ENCODE results near the gene ACTR8. TPM values are rescaled to one million over a fixed set of nuclear protein-coding genes. Genes with fewer than 3 reads are reported as not detected.
A peak's percentile ranks its signal among the peaks of the same experiment; 100 is the strongest.

Gene ACTR8
- total and polyA plus RNA-seq, 2 of the 13 experiments (the other 11 are each of a cell fraction or from before 2014, with no cell fraction given), result 15.5 to 29.0 TPM

DNA sequence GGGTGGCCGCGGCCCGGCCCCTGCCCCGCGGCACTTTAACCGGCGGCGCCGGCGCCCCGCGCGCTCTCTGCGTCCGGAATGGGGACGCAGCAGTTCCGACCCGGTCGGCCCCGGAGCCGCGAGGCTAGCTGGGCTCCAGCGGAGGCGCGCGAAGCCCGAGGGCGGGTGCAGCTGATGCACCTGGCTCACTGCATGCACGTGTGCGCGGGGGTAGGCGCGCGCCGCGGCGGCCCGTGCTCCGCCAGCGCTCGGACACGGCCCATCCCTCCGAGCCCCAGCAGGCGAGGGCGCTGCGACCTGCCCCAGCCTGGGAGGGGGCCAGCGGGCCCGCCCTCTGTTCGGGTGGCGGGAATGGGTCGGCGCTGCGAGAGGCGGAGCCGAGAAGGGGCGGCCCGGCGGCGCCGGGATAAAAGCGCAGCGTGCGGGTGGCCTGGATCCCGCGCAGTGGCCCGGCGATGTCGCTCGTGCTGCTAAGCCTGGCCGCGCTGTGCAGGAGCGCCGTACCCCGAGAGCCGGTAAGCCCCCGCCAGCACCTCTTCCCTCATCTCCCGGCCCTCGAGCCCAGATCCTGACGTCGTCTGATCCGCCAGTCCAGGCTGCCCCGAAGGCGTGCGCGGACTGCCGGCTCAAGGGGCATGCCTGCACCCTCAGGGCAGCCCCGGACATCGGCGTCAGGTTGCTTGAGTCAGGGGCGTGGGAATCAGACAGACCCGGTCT, 35.7 kb downstream of the ACTR8 start, which contains the start of the genes CHDH and IL17RB (continued):
- TF ChIP-seq, protein P1, sequence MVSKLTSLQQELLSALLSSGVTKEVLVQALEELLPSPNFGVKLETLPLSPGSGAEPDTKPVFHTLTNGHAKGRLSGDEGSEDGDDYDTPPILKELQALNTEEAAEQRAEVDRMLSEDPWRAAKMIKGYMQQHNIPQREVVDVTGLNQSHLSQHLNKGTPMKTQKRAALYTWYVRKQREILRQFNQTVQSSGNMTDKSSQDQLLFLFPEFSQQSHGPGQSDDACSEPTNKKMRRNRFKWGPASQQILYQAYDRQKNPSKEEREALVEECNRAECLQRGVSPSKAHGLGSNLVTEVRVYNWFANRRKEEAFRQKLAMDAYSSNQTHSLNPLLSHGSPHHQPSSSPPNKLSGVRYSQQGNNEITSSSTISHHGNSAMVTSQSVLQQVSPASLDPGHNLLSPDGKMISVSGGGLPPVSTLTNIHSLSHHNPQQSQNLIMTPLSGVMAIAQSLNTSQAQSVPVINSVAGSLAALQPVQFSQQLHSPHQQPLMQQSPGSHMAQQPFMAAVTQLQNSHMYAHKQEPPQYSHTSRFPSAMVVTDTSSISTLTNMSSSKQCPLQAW (CRISPR knock-in tag; IDR thresholded peaks at IDR 0.05), result peak; percentile 57
- peak; percentile 65; the same call in 1 of the 2 replicates for TF ChIP-seq ZBTB20 (CRISPR knock-in tag; IDR thresholded peaks at IDR 0.05; ENCODE audit: borderline replicate concordance, low read depth)
- no peak for TF ChIP-seq ZC3H4 (CRISPR knock-in tag; IDR thresholded peaks at IDR 0.05; ENCODE audit: borderline replicate concordance)
- TF ChIP-seq SMARCC2 (IDR thresholded peaks at IDR 0.05), result no peak
- TF ChIP-seq POLR2AphosphoS5 (IDR thresholded peaks at IDR 0.05; ENCODE audit: low read depth, low read length), result peak; percentile 96
- no peak for TF ChIP-seq ZNF333 (CRISPR knock-in tag; IDR thresholded peaks at IDR 0.05; ENCODE audit: borderline replicate concordance)
- TF ChIP-seq, protein P2, sequence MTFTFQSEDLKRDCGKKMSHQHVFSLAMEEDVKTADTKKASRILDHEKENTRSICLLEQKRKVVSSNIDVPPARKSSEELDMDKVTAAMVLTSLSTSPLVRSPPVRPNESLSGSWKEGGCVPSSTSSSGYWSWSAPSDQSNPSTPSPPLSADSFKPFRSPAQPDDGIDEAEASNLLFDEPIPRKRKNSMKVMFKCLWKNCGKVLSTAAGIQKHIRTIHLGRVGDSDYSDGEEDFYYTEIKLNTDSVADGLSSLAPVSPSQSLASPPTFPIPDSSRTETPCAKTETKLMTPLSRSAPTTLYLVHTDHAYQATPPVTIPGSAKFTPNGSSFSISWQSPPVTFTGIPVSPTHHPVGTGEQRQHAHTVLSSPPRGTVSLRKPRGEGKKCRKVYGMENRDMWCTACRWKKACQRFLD (CRISPR knock-in tag; IDR thresholded peaks at IDR 0.05; ENCODE audit: borderline replicate concordance), result no peak; the same call in 1 of the 2 replicates
- TF ChIP-seq ATRX (CRISPR knock-in tag; IDR thresholded peaks at IDR 0.05; ENCODE audit: borderline replicate concordance), result no peak
- no peak for TF ChIP-seq HHEX (CRISPR knock-in tag; IDR thresholded peaks at IDR 0.05)
- TF ChIP-seq ZNF33B (CRISPR knock-in tag; IDR thresholded peaks at IDR 0.05), result no peak; the same call in 1 of the 2 replicates
- no peak for TF ChIP-seq ZNF20 (CRISPR knock-in tag; IDR thresholded peaks at IDR 0.05)
- TF ChIP-seq MTF2 (CRISPR knock-in tag; IDR thresholded peaks at IDR 0.05; ENCODE audit: borderline replicate concordance), result 0 out of 2 replicates have a peak, but pooled peaks have one; percentile 28
- TF ChIP-seq FOXK2 (IDR thresholded peaks at IDR 0.05), result no peak
- peak; percentile 82 for TF ChIP-seq ZC3H13 (CRISPR knock-in tag; IDR thresholded peaks at IDR 0.05)
- TF ChIP-seq RXRB (CRISPR knock-in tag; IDR thresholded peaks at IDR 0.05; ENCODE audit: borderline replicate concordance), result no peak
- TF ChIP-seq JUND (CRISPR knock-in tag; IDR thresholded peaks at IDR 0.05), result 0 out of 2 replicates have a peak, but pooled peaks have one; percentile 40
- TF ChIP-seq ZNF792 (CRISPR knock-in tag; IDR thresholded peaks at IDR 0.05), result peak; percentile 91
- TF ChIP-seq ZSCAN21 (CRISPR knock-in tag; IDR thresholded peaks at IDR 0.05; ENCODE audit: borderline replicate concordance), result peak; percentile 98
- peak; percentile 18; the same call in 1 of the 2 replicates for TF ChIP-seq ZNF232 (CRISPR knock-in tag; IDR thresholded peaks at IDR 0.05; ENCODE audit: borderline replicate concordance)
- TF ChIP-seq ZBTB1 (CRISPR knock-in tag; IDR thresholded peaks at IDR 0.05; ENCODE audit: borderline replicate concordance), result no peak
- TF ChIP-seq, protein P3, sequence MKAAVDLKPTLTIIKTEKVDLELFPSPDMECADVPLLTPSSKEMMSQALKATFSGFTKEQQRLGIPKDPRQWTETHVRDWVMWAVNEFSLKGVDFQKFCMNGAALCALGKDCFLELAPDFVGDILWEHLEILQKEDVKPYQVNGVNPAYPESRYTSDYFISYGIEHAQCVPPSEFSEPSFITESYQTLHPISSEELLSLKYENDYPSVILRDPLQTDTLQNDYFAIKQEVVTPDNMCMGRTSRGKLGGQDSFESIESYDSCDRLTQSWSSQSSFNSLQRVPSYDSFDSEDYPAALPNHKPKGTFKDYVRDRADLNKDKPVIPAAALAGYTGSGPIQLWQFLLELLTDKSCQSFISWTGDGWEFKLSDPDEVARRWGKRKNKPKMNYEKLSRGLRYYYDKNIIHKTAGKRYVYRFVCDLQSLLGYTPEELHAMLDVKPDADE (CRISPR knock-in tag; IDR thresholded peaks at IDR 0.05), result peak; percentile 54; the same call in 1 of the 2 replicates
- 0 out of 2 replicates have a peak, but pooled peaks have one; percentile 83 for TF ChIP-seq KDM4B (CRISPR knock-in tag; IDR thresholded peaks at IDR 0.05)
- TF ChIP-seq, protein P4, sequence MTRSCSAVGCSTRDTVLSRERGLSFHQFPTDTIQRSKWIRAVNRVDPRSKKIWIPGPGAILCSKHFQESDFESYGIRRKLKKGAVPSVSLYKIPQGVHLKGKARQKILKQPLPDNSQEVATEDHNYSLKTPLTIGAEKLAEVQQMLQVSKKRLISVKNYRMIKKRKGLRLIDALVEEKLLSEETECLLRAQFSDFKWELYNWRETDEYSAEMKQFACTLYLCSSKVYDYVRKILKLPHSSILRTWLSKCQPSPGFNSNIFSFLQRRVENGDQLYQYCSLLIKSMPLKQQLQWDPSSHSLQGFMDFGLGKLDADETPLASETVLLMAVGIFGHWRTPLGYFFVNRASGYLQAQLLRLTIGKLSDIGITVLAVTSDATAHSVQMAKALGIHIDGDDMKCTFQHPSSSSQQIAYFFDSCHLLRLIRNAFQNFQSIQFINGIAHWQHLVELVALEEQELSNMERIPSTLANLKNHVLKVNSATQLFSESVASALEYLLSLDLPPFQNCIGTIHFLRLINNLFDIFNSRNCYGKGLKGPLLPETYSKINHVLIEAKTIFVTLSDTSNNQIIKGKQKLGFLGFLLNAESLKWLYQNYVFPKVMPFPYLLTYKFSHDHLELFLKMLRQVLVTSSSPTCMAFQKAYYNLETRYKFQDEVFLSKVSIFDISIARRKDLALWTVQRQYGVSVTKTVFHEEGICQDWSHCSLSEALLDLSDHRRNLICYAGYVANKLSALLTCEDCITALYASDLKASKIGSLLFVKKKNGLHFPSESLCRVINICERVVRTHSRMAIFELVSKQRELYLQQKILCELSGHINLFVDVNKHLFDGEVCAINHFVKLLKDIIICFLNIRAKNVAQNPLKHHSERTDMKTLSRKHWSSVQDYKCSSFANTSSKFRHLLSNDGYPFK (CRISPR knock-in tag; IDR thresholded peaks at IDR 0.05; ENCODE audit: borderline replicate concordance), result no peak
- TF ChIP-seq PTBP1 (IDR thresholded peaks at IDR 0.05; ENCODE audit: low read depth, low read length, poor library complexity, severe bottlenecking), result no peak

Data from HepG2 (cell line).